HFFc6 (cell line): ENCODE measurements around the gene ABL2. TPM values are rescaled to one million over a fixed set of nuclear protein-coding genes. Genes with fewer than 3 reads are reported as not detected.

ENCODE experiments used
- DNase-seq: peaks from one replicate; pipeline ENCODE4 v3.0.0-alpha.2; 2018
- H3K27ac Mint-ChIP-seq: 2 replicates; pipeline ENCODE4 v1.8.0; 2020; ENCODE audit warnings: mild to moderate bottlenecking, mixed read lengths
- H3K27me3 Mint-ChIP-seq: 2 replicates; pipeline ENCODE4 v1.8.0; 2021; ENCODE audit warnings: mild to moderate bottlenecking, moderate library complexity, mixed read lengths; ENCODE audit not compliant: insufficient read depth
- H3K36me3 Mint-ChIP-seq: 2 replicates; pipeline ENCODE4 v1.8.0; 2021; ENCODE audit warnings: low read depth, mixed read lengths
- H3K4me1 Mint-ChIP-seq: 2 replicates; pipeline ENCODE4 v1.8.0; 2020; ENCODE audit warnings: low read depth, mixed read lengths
- H3K4me3 Mint-ChIP-seq: 2 replicates; pipeline ENCODE4 v1.8.0; 2020; ENCODE audit warnings: mild to moderate bottlenecking, moderate library complexity, mixed read lengths
- H3K9me3 Mint-ChIP-seq: 2 replicates; pipeline ENCODE4 v1.8.0; 2020; ENCODE audit warnings: mild to moderate bottlenecking, mixed read lengths
- CTCF ChIP-seq: fragments of 200-600 bp; sonication (generic); IDR thresholded peaks from 2 replicates; pipeline ENCODE4 v1.5.0; 2021; ENCODE audit warnings: antibody characterized with exemption, mild to moderate bottlenecking
- total RNA-seq, 6 experiments: library from RNA; stranded (reverse); fragmentation: NEBNext Ultra II Directional; extraction: Animal tissue kit (Norgen Biotek cat#: 25700); gene quantifications; 2 replicates in 1 of 6; 3 replicates in 5 of 6; pipeline ENCODE4 v1.2.3, GENCODE V29; 2021

Gene ABL2
- total RNA-seq, 6 experiments from 2014 or later: 54.1 to 65.9 (median 61.2) TPM

DNA sequence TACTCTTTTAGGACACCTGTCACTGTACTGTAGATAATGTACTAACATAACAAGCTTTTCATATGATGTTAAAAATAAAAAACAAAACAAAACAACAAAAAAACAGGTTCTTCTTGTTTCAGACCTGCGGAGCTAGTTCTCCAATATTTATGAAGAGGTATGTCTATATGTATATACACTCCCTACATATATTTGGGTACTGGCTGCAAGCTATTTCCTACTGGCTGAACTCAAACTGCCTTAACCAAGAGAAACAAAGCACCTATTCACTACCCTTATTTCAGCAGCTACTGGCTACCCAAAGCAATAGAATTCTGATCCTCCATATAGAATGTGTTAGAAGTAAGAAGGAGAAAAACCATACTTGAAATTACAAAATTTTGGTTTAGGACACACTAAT, 73.5 kb downstream of the ABL2 start:
- TF ChIP-seq CTCF: no peak
- no peak overlapping the region for H3K27ac Mint-ChIP-seq
- H3K4me1 Mint-ChIP-seq: peaks cover 40% of the 10 kb centered on the region
- no peaks in the 10 kb centered on the region for H3K9me3 Mint-ChIP-seq
- DNase-seq: no peak
- H3K36me3 Mint-ChIP-seq: no peaks in the 10 kb centered on the region
- no peaks in the 10 kb centered on the region for H3K27me3 Mint-ChIP-seq
- no peak overlapping the region for H3K4me3 Mint-ChIP-seq

DNA sequence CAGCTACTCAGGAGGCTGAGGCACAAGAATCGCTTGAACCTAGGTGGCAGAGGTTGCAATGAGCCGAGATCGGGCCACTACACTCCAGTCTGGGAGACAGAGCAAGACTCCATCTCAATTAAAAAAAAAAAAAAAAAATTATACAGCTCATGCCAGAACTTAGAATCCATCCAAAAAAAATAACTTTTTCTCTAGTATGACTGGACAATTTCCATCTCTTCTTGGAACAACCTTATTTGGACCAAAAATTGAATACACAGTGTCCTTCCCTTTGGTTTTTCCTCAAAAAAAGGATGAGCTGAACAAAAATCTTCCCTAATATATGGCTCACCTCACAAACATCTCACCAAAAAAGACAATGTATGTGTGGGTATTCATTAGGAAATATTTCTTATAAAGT, 73.9 kb downstream of the ABL2 start:
- peaks cover 44% of the 10 kb centered on the region for H3K4me1 Mint-ChIP-seq
- H3K36me3 Mint-ChIP-seq: no peaks in the 10 kb centered on the region
- no peaks in the 10 kb centered on the region for H3K9me3 Mint-ChIP-seq
- no peak for TF ChIP-seq CTCF
- no peak overlapping the region for H3K27ac Mint-ChIP-seq
- H3K4me3 Mint-ChIP-seq: no peak overlapping the region
- H3K27me3 Mint-ChIP-seq: no peaks in the 10 kb centered on the region
- DNase-seq: no peak

DNA sequence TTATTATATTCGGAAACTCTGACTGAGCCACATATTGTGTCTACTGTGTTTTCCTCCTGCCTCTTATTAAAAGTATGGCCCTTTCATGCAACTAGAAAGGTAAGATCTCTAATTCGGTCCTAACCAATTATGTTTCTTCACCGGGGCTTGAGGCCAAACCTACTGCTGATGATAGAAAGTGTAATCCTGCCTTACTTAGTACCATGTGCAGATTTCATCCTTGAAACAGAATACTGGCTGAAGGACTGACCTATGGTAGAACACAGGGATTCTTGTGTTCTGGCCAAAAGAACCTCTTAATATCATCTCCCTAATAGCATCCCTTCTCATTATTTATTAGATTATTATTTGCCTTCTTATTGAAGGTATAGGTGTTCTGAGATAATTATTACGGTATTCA, 75.0 kb downstream of the ABL2 start:
- H3K27me3 Mint-ChIP-seq: no peaks in the 10 kb centered on the region
- H3K9me3 Mint-ChIP-seq: 0 out of 2 replicates have a peak, but pooled peaks cover 2% of the 10 kb centered on the region
- no peak overlapping the region for H3K4me3 Mint-ChIP-seq
- DNase-seq: no peak
- TF ChIP-seq CTCF: no peak
- peaks cover 51% of the 10 kb centered on the region for H3K4me1 Mint-ChIP-seq
- H3K27ac Mint-ChIP-seq: no peak overlapping the region
- H3K36me3 Mint-ChIP-seq: peaks cover 6% of the 10 kb centered on the region; the same call in 1 of the 2 replicates

DNA sequence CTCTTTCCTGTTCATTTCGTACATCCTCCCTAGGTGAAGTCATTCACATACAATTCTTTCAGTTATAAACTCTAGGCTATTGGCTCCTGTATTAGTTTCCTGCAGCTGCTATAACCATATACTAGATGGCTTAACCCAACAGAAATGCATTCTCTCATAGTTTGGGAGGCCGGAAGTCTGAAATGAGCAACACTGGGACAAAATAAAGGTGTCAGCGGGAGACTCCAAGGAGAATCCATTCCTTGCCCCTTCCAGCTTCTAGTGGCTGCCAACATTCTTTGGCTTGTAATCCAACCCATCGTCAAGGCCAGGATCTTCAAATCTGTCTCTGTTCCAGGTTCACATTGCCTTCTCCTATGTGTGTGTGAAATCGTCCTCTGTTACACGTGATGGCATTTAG, 76.3 kb downstream of the ABL2 start:
- no peaks in the 10 kb centered on the region for H3K27me3 Mint-ChIP-seq
- DNase-seq: no peak
- peaks cover 9% of the 10 kb centered on the region; the same call in 1 of the 2 replicates for H3K9me3 Mint-ChIP-seq
- no peak overlapping the region for H3K27ac Mint-ChIP-seq
- H3K4me1 Mint-ChIP-seq: peaks cover 51% of the 10 kb centered on the region
- peaks cover 15% of the 10 kb centered on the region; the same call in 1 of the 2 replicates for H3K36me3 Mint-ChIP-seq
- H3K4me3 Mint-ChIP-seq: no peak overlapping the region
- TF ChIP-seq CTCF: no peak

GRCh38 chr1:179151908-179152682, 77.4 kb downstream of the ABL2 start:
- Mint-ChIP-seq H3K4me1 (peaks cover 54% of the 10 kb centered on the region), H3K27ac (no peak overlapping the region), H3K9me3 (peaks cover 9% of the 10 kb centered on the region; the same call in 1 of the 2 replicates), H3K4me3 (no peak overlapping the region), H3K27me3 (no peaks in the 10 kb centered on the region), H3K36me3 (peaks cover 18% of the 10 kb centered on the region; the same call in 1 of the 2 replicates)
- no peak for TF ChIP-seq CTCF
- DNase-seq: no peak
